Prostate gland (tissue), 2 donors: Measurements from ENCODE around the gene ASB7. TPM values are rescaled to one million over a fixed set of nuclear protein-coding genes. Genes with fewer than 3 reads are reported as not detected.

Experiments
- DNase-seq: peaks from one replicate; pipeline ENCODE4 v3.0.0-alpha.2; 2019; ENCODE audit warnings: low spot score
- H3K27ac ChIP-seq, 2 donors: fragments of 200-600 bp; sonication (generic); 2 replicates each; pipeline ENCODE4 v1.5.1; 2017 to 2019
- H3K27me3 ChIP-seq: fragments of 200-600 bp; sonication (generic); replicated peaks from 2 replicates; pipeline ENCODE4 v1.5.1; 2019; ENCODE audit not compliant: insufficient read depth
- H3K36me3 ChIP-seq, 2 donors: fragments of 200-600 bp; sonication (generic); 1 replicate in 1 of 2; 2 replicates in 1 of 2; pipeline versions ENCODE4 v1.5.1 to v1.8.1; 2017 to 2019
- H3K4me1 ChIP-seq: fragments of 200-600 bp; sonication (generic); replicated peaks from 2 replicates; pipeline ENCODE4 v1.5.1; 2019
- H3K4me3 ChIP-seq, 2 donors: fragments of 200-600 bp; sonication (generic); 2 replicates each; pipeline ENCODE4 v1.5.1; 2017 to 2019
- H3K9me3 ChIP-seq: fragments of 200-600 bp; sonication (generic); 2 replicates; pipeline ENCODE4 v1.5.1; 2017
- POLR2A ChIP-seq: fragments of 450-650 bp; IDR thresholded peaks from one replicate; pipeline ENCODE4 v1.6.1; 2016; ENCODE audit warnings: antibody characterized with exemption, mild to moderate bottlenecking
- POLR2AphosphoS5 ChIP-seq: sonication (generic); formaldehyde crosslinking; IDR thresholded peaks from one replicate; pipeline ENCODE4 v1.6.1; 2017; ENCODE audit warnings: antibody characterized with exemption
- WGBS: methylation state at CpG from one replicate; pipeline ENCODE4 v1.1.5; 2018; 5-methylcytosine and 5-hydroxymethylcytosine counted together
- intact Hi-C: fragments of 100-400 bp; cut with DNase I; formaldehyde crosslinking; loops from one replicate; pipeline ENCODE4 v1.14.2; 2022
- total RNA-seq, 2 donors: library from RNA; depleted of rRNA; stranded (reverse); fragments of >200 nt; gene quantifications; one replicate each; pipeline ENCODE4 v1.1.0, GENCODE V29; 2016
- TF ChIP-seq, protein P1 (sequence below), 4 experiments: fragments of 200-600 bp in 2 of 4; fragments of 450-650 bp in 2 of 4; sonication (generic) in 2 of 4; IDR thresholded peaks; 1 replicate in 3 of 4; 2 replicates in 1 of 4; pipeline ENCODE4 v1.5.1; 2016 to 2019; ENCODE audit warnings: antibody characterized with exemption in 4 of 4, mild to moderate bottlenecking in 2 of 4, moderate library complexity in 2 of 4

Gene ASB7
- total RNA-seq, 2 donors from 2014 or later = 17.3 to 22.3 TPM

DNA sequence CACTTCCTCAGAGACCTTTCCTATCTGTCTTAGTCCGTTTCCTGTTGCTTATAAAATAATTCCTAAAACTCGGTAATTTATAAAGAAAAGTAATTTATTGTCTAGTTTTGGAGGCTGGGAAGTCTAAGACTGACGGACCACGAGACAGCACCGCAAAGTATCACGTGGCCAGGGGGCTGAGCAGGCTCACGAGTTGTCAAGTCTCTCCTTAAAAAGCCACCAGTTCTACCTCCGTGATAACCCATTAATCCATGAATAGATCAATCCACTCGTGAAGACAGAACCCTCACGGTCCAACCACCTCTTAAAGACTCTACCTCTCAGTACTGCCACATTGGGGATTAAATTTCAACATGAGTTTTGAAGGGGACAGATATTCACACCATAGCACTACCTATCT is 1.2 kb upstream of the ASB7 start:
- H3K4me3 ChIP-seq = peak overlapping the region; percentile 57 to 84
- no peak overlapping the region for H3K27ac ChIP-seq
- no peaks in the 10 kb centered on the region for H3K9me3 ChIP-seq
- TF ChIP-seq POLR2AphosphoS5 = no peak
- TF ChIP-seq, protein P1, sequence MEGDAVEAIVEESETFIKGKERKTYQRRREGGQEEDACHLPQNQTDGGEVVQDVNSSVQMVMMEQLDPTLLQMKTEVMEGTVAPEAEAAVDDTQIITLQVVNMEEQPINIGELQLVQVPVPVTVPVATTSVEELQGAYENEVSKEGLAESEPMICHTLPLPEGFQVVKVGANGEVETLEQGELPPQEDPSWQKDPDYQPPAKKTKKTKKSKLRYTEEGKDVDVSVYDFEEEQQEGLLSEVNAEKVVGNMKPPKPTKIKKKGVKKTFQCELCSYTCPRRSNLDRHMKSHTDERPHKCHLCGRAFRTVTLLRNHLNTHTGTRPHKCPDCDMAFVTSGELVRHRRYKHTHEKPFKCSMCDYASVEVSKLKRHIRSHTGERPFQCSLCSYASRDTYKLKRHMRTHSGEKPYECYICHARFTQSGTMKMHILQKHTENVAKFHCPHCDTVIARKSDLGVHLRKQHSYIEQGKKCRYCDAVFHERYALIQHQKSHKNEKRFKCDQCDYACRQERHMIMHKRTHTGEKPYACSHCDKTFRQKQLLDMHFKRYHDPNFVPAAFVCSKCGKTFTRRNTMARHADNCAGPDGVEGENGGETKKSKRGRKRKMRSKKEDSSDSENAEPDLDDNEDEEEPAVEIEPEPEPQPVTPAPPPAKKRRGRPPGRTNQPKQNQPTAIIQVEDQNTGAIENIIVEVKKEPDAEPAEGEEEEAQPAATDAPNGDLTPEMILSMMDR (IDR thresholded peaks at IDR 0.05) = no peak
- no peak for TF ChIP-seq POLR2A
- WGBS = under 1% methylated on average over 10 of the region's 10 CpGs
- intact Hi-C loops = loop anchor here (10.0 kb wide), 1 partner anchor 246 kb away; no protein-coding TSS in a partner anchor
- no peaks in the 10 kb centered on the region for H3K36me3 ChIP-seq
- H3K4me1 ChIP-seq = peaks cover 16% of the 10 kb centered on the region
- no peak for DNase-seq
- H3K27me3 ChIP-seq = no peaks in the 10 kb centered on the region

- peak overlapping the region; percentile 68 to 79 for H3K27ac ChIP-seq
- no peak for TF ChIP-seq POLR2A
- no peak for TF ChIP-seq POLR2AphosphoS5
- TF ChIP-seq, protein P1 (IDR thresholded peaks at IDR 0.05) = no peak
- H3K36me3 ChIP-seq = no peaks in the 10 kb centered on the region
- DNase-seq = no peak
- peaks cover 16% of the 10 kb centered on the region for H3K4me1 ChIP-seq
- no peaks in the 10 kb centered on the region for H3K9me3 ChIP-seq
- peak overlapping the region; percentile 57 to 84 for H3K4me3 ChIP-seq
- H3K27me3 ChIP-seq = no peaks in the 10 kb centered on the region
- intact Hi-C loops = loop anchor here (10.0 kb wide), 1 partner anchor 247 kb away; no protein-coding TSS in a partner anchor
- WGBS = under 1% methylated on average over 21 of the region's 21 CpGs
Measured at GRCh38 chr15:100601617-100602063, 749 bp upstream of the ASB7 start.

- intact Hi-C loops = loop anchor here (10.0 kb wide), 1 partner anchor 248 kb away; no protein-coding TSS in a partner anchor
Measured at GRCh38 chr15:100602823-100603393, 519 bp downstream of the ASB7 start.

DNA sequence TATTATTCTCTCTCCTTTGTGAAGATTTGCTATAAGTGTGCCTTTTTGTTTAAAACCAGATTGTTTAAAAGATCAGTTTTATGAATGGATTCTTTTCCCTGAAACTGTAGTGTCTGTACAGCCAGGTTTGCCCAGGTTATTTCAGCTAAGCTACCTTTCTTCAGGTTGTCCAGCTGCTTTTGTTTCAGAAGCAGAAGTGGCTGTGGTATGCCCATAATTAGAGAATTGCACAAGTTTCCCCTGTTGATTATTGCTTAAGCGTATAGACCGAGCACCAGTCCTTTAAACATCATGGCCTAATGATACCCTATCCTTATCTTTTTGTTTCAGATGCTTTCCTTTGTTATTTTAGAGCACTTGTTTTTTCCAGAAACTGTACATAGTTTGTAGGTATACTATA is 10.2 kb downstream of the ASB7 start:
- Histone ChIP-seq H3K27me3 (no peaks in the 10 kb centered on the region), H3K4me1 (no peaks in the 10 kb centered on the region), H3K9me3 (no peaks in the 10 kb centered on the region), H3K36me3 (peaks cover 0 to 5% of the 10 kb centered on the region in 2 donors), H3K27ac (no peak overlapping the region), H3K4me3 (no peak overlapping the region)
- intact Hi-C loops = no loop called here
- DNase-seq = no peak
- WGBS = 87% methylated on average over 2 of the region's 2 CpGs
- TF ChIP-seq, protein P1 (IDR thresholded peaks at IDR 0.05) = no peak
- TF ChIP-seq POLR2A (no peak), POLR2AphosphoS5 (no peak)

More at GRCh38 chr15:100602823-100603393, 519 bp downstream of the ASB7 start:
- Histone ChIP-seq H3K27ac (peak overlapping the region; percentile 82 to 85), H3K27me3 (no peaks in the 10 kb centered on the region), H3K36me3 (no peaks in the 10 kb centered on the region), H3K4me1 (peaks cover 16% of the 10 kb centered on the region), H3K4me3 (peak overlapping the region; percentile 79 to 84), H3K9me3 (no peaks in the 10 kb centered on the region)
- TF ChIP-seq POLR2AphosphoS5 = no peak
- TF ChIP-seq POLR2A = no peak
- TF ChIP-seq, protein P1 (IDR thresholded peaks at IDR 0.05) = no peak
- WGBS = under 1% methylated on average over 16 of the region's 16 CpGs
- DNase-seq = peak; percentile 10

- Histone ChIP-seq H3K9me3 (no peaks in the 10 kb centered on the region), H3K4me1 (no peaks in the 10 kb centered on the region), H3K27me3 (no peaks in the 10 kb centered on the region), H3K4me3 (no peak overlapping the region), H3K27ac (peak overlapping the region in 1 of 2 donors; percentile 53), H3K36me3 (peaks cover 0 to 5% of the 10 kb centered on the region in 2 donors)
- no peak for TF ChIP-seq POLR2AphosphoS5
- TF ChIP-seq, protein P1 (IDR thresholded peaks at IDR 0.05) = no peak
- TF ChIP-seq POLR2A = no peak
- no peak for DNase-seq
- intact Hi-C loops = no loop called here
- 98% methylated on average over 1 of the region's 1 CpG for WGBS
Measured at GRCh38 chr15:100613208-100613607, 10.8 kb downstream of the ASB7 start.
